Activated CD4-positive, alpha-beta T cell treated with anti-CD3 and anti-CD28 coated beads, Interleukin-2, amount 50 U/mL, for 16 hours (primary cell): Measurements from ENCODE around the gene RIPOR2.

ENCODE experiments used
- DNase-seq: peaks from one replicate; pipeline ENCODE4 v3.0.0-alpha.2; 2020

Gene RIPOR2, protein sequence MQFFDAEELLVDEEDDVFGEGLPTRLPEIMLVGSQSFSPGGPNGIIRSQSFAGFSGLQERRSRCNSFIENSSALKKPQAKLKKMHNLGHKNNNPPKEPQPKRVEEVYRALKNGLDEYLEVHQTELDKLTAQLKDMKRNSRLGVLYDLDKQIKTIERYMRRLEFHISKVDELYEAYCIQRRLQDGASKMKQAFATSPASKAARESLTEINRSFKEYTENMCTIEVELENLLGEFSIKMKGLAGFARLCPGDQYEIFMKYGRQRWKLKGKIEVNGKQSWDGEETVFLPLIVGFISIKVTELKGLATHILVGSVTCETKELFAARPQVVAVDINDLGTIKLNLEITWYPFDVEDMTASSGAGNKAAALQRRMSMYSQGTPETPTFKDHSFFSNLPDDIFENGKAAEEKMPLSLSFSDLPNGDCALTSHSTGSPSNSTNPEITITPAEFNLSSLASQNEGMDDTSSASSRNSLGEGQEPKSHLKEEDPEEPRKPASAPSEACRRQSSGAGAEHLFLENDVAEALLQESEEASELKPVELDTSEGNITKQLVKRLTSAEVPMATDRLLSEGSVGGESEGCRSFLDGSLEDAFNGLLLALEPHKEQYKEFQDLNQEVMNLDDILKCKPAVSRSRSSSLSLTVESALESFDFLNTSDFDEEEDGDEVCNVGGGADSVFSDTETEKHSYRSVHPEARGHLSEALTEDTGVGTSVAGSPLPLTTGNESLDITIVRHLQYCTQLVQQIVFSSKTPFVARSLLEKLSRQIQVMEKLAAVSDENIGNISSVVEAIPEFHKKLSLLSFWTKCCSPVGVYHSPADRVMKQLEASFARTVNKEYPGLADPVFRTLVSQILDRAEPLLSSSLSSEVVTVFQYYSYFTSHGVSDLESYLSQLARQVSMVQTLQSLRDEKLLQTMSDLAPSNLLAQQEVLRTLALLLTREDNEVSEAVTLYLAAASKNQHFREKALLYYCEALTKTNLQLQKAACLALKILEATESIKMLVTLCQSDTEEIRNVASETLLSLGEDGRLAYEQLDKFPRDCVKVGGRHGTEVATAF

GRCh38 chr6:24935366-24936152, at the start of gene RIPOR2:
RIPOR2 (minus strand) TSS chr6:24935960; CDS start chr6:24935898, 62 bp downstream.
- DNase-seq, result peak; percentile 89

DNA sequence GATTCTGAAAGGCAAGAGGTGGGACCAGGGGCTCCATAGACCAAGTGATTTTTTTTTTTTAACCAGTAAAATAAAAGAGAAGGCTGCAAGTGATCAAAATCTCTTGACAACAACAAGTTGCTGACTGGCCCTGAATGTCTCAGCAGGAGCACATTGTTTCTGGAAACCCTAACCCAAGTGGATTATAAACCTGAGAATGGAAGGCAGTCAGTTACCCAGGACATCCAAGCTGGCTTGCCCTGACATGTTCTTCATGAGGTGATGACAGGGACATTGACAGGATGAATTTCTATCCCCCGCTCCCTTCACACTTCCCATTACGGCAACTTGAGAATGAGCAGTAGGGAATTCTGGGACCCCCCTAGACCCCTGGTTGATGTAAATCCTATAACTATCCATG, 49.6 kb upstream of the RIPOR2 start:
- no peak for DNase-seq

GRCh38 chr6:24982231-24982630, 46.5 kb upstream of the RIPOR2 start:
- no peak for DNase-seq

DNA sequence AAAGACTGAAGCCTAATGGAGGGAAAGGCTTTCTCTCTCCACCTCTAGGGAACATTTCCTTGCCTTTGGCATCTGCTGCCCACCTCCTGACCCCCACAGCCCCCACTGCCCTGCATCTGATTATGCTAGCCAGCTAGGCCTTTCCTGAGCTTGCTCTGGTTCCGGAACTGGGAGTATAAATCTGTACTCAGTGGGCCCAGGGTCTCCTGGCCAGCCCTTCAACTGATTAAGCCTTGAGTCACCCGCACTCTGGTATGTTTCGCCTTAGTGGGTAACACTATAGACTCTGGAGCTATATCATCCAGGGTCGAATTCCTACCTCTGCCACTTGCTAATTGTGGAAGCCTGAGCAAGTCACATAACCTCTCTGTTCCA, 45.6 kb upstream of the RIPOR2 start:
- no peak for DNase-seq

- DNase-seq, result no peak
These were observed 45.0 kb upstream of the RIPOR2 start for GRCh38 chr6:24980507-24981385.

GRCh38 chr6:24979176-24979575, 43.4 kb upstream of the RIPOR2 start:
- no peak for DNase-seq

- peak; percentile 84 for DNase-seq
These were observed 38.7 kb upstream of the RIPOR2 start for GRCh38 chr6:24974182-24975171.

DNA sequence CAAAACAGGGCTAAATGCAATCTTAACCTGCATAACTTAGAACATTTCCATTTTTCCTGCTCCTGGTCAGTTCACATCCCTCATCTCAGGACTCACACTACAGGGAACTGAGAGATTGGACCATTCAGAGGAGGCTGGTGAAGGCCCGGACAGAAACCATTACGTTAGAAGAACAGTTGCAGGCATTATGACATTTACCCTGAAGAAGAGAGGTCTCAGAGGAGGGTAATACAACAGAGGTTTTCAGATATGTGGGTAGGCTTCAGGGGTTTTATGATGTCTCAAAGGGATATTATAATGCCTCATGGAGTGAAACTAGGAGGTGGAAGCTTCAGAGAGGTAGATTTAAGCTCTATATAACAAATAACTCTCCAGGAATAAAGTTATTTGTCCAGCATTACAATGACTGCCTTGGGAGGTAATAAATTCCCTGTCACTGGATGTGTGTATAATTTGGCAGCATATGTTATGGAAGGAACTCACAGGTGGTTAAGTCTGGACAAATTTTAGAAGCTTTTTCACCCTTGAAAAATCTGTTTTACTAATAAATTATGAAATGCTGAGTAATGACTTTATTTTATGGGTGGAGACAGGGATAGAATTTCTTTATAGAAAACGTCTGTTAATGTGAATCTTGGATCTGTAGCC, 36.7 kb upstream of the RIPOR2 start:
- no peak for DNase-seq

DNA sequence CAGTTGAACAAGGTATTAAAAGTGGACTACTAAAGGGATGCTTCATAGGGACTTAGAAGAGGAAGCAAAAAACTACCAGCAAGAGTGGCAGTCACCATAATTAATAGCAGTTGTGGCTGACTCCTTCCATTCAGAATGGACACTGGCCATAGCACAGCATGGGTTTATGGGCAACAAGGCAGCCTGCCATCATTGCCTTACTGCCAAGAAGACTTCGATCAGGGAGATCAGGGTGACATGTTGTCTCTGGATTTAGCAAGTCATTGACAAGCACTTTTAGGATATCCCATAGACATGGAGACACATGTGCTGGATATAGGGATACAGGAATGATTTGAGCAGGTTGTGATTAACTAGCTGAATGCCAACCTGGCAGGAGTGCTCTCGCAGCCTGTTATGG, 35.3 kb upstream of the RIPOR2 start:
- DNase-seq, result no peak

- no peak for DNase-seq
These were observed 33.6 kb upstream of the RIPOR2 start for GRCh38 chr6:24969343-24969860.

- DNase-seq, result no peak
These were observed 33.0 kb upstream of the RIPOR2 start for GRCh38 chr6:24968783-24969182.

- DNase-seq, result no peak
These were observed 31.5 kb upstream of the RIPOR2 start for GRCh38 chr6:24967211-24967610.

DNA sequence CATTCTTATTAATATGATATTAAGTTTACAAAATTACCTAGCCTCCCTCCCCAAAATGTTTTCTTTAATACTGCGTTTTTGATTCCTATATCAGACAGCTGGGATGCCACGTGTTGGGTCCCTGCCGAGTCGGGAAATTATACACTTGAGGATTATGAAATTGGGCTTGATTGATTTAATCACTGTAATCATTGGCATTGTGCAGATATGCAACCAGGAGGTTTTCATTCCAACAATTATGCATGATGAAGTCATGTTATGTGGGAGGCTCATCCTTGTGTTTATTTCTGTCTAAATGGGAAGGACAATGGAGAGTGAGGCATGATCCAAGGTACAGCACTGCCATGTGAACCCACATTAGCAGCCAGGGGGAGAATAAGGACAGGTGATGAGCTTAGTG, 30.6 kb upstream of the RIPOR2 start:
- no peak for DNase-seq

DNA sequence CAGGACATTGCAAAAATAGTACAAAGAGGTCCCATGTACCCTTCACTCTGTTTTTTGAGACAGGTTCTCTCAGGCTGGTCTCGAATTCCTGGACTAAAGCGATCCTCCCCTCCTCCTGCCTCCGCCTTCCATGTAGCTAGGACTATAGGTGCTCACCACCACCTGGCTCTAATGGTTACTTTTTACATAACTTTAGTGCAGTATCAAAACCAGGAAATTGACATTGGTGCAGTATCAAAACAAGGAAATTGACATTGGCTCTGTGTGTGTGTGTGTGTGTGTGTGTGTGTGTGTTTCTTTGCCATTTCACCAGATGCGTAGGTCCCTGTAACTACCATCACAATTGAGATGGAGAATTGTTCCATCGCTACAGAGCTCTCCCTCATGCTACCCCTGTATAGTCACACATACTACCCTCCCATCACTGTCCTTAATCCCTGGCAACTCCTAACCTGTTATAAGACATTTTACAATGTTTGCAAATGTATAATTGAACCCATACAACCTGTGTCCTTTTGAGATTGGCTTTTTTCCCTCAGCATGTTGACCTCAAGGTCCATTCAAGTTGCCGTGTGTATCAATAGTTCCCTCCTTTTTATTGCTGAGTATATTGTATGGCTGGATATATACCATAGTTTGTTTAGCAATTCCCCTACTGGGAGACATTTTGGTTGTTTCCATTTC, 28.3 kb upstream of the RIPOR2 start:
- no peak for DNase-seq

DNA sequence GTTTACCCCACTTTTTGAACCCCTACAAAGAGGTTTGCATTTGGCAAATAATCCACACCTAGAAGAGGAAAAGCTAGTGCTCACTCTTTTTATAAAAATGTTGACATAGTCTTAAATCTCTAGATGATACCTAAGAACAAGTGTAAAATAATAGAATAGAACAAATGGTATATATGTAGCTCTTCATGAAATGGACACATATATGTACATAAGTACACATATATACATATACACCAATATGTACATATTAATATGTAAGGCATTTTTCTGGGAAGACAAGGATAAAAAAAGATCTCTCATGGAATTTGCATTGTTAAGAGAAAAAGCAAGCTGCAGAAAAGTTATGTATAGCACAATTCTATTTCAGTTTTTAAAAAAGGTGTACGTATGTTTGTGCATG, 27.6 kb upstream of the RIPOR2 start:
- no peak for DNase-seq

DNA sequence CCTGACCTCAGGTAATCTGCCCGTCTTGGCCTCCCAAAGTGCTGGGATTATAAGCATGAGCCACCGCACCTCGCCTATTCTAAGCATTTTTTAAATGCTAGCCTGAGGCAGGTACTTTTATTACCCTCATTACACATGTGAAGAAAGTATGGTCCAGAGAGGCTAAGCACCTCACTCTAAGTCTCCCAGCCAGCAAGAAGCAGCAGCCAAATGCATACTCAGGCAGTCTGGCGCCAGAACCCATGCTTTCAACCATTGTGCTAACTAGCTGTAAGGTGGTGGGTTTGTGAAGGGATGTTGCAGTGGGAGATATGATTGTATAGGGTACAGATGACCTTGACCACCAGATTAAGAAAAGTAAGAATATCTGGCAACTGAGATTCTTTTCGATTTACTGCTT, 26.1 kb upstream of the RIPOR2 start:
- no peak for DNase-seq

- no peak for DNase-seq
These were observed 25.3 kb upstream of the RIPOR2 start for GRCh38 chr6:24960991-24961475.

DNA sequence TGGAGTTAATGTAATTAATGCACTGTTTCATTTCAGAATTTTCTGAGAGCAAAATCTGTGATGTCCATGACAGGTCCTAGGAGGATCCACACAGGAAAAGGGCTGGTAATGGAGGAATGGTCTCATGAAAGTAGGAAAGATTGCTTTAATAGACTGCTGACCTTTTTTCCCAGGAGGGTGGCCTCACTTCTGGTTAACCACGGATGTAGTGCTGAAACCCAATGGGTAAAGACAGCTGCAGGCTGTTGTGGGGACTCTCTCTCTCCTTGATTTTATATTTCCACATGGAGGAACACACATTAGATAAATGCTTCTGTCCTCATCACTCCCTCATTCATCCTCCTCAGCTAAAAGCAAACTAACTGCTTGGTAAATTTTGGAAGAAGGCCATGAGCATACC, 23.6 kb upstream of the RIPOR2 start:
- no peak for DNase-seq

GRCh38 chr6:24957199-24957598, 21.4 kb upstream of the RIPOR2 start:
- DNase-seq, result no peak
